ENCODE data around the gene TRIP12.

GRCh38 chr2:229860334-229860733 lies 61.5 kb downstream of the TRIP12 start:
- TF ChIP-seq POLR2A (IDR thresholded peaks at IDR 0.05): no peak
- no peak for TF ChIP-seq CTCF (IDR thresholded peaks at IDR 0.05)
